Neuronal stem cell (in vitro differentiated cells): ENCODE results near the gene DTNB.

Experiments
- DNase-seq: peaks from one replicate; pipeline ENCODE4 v3.0.0-alpha.2; 2013; ENCODE audit warnings: low spot score
- H2AFZ ChIP-seq: one replicate; pipeline ENCODE4 v1.6.1; 2013; ENCODE audit warnings: mild to moderate bottlenecking, low read length, inconsistent platforms
- H2AK5ac ChIP-seq: 2 replicates; pipeline ENCODE4 v1.6.1; 2013; ENCODE audit warnings: low read depth, mild to moderate bottlenecking, inconsistent platforms, low read length, moderate library complexity, mixed read lengths
- H2BK120ac ChIP-seq: 2 replicates; pipeline ENCODE4 v1.6.1; 2013; ENCODE audit warnings: low read depth, mild to moderate bottlenecking, inconsistent platforms, low read length, moderate library complexity, mixed read lengths
- H2BK12ac ChIP-seq: one replicate; pipeline ENCODE4 v1.6.1; 2013; ENCODE audit warnings: low read length, inconsistent platforms
- H2BK15ac ChIP-seq: 2 replicates; pipeline ENCODE4 v1.6.1; 2013; ENCODE audit warnings: mild to moderate bottlenecking, low read length, inconsistent platforms, mixed read lengths
- H2BK5ac ChIP-seq: one replicate; pipeline ENCODE4 v1.6.1; 2013; ENCODE audit warnings: inconsistent platforms, mild to moderate bottlenecking, low read length, moderate library complexity
- H3K14ac ChIP-seq: one replicate; pipeline ENCODE4 v1.6.1; 2013; ENCODE audit warnings: low read length, inconsistent platforms
- H3K18ac ChIP-seq: 2 replicates; pipeline ENCODE4 v1.6.1; 2013; ENCODE audit warnings: low read length, inconsistent platforms
- H3K23ac ChIP-seq: 2 replicates; pipeline ENCODE4 v1.6.1; 2013; ENCODE audit warnings: low read depth, mild to moderate bottlenecking, mixed read lengths, low read length, inconsistent platforms; ENCODE audit not compliant: poor library complexity
- H3K27ac ChIP-seq: replicated peaks from 3 replicates; pipeline ENCODE4 v1.5.1; 2013; ENCODE audit warnings: low read length, inconsistent platforms
- H3K27me3 ChIP-seq, 3 experiments: 2 replicates each; pipeline ENCODE4 v1.6.1; 2013; ENCODE audit warnings: low read length in 3 of 3, mild to moderate bottlenecking in 2 of 3, inconsistent platforms in 1 of 3, low read depth in 1 of 3, mixed read lengths in 1 of 3, moderate library complexity in 1 of 3; ENCODE audit not compliant: control insufficient read depth in 3 of 3, insufficient read depth in 3 of 3
- H3K36me3 ChIP-seq, 2 donors: replicated peaks in 1 of 2; 2 replicates each; pipeline ENCODE4 v1.6.1; 2013; ENCODE audit warnings: low read length in 2 of 2; ENCODE audit not compliant: control insufficient read depth in 2 of 2, insufficient read depth in 2 of 2
- H3K4ac ChIP-seq: 2 replicates; pipeline ENCODE4 v1.6.1; 2013; ENCODE audit warnings: inconsistent platforms, mild to moderate bottlenecking, low read length, moderate library complexity
- H3K4me1 ChIP-seq, 2 donors: 1 replicate in 1 of 2; 2 replicates in 1 of 2; pipeline ENCODE4 v1.6.1; 2013; ENCODE audit warnings: low read length in 2 of 2, low read depth in 1 of 2; ENCODE audit not compliant: control insufficient read depth in 2 of 2, insufficient read depth in 1 of 2
- H3K4me2 ChIP-seq: one replicate; pipeline ENCODE4 v1.6.1; 2013; ENCODE audit warnings: mild to moderate bottlenecking, low read length, inconsistent platforms; ENCODE audit not compliant: insufficient read depth, poor library complexity, severe bottlenecking
- H3K4me3 ChIP-seq, 2 donors: 2 replicates each; pipeline ENCODE4 v1.5.1; 2013; ENCODE audit warnings: low read length in 2 of 2, mild to moderate bottlenecking in 2 of 2, inconsistent platforms in 1 of 2, moderate library complexity in 1 of 2
- H3K79me1 ChIP-seq: one replicate; pipeline ENCODE4 v1.6.1; 2013; ENCODE audit warnings: low read depth, mild to moderate bottlenecking, inconsistent platforms, low read length, moderate library complexity
- H3K9ac ChIP-seq: one replicate; pipeline ENCODE4 v1.6.1; 2013; ENCODE audit warnings: mild to moderate bottlenecking, low read depth, low read length, inconsistent platforms; ENCODE audit not compliant: poor library complexity
- H3K9me3 ChIP-seq, 2 donors: replicated peaks in 1 of 2; 2 replicates each; pipeline versions ENCODE3 to v1.6.1; 2013; ENCODE audit warnings: low read length in 2 of 2, mild to moderate bottlenecking in 2 of 2, inconsistent platforms in 1 of 2, low read depth in 1 of 2, mixed read lengths in 1 of 2, moderate library complexity in 1 of 2; ENCODE audit not compliant: control insufficient read depth in 2 of 2, insufficient read depth in 1 of 2
- H4K8ac ChIP-seq: one replicate; pipeline ENCODE4 v1.6.1; 2013; ENCODE audit warnings: low read depth, mild to moderate bottlenecking, inconsistent platforms, low read length, moderate library complexity
- H4K91ac ChIP-seq: one replicate; pipeline ENCODE4 v1.6.1; 2013; ENCODE audit warnings: low read length, low read depth, mild to moderate bottlenecking, inconsistent platforms; ENCODE audit not compliant: poor library complexity
- WGBS, 2 donors: extraction: QIAGEN DNeasy Blood & Tissue Kit; methylation state at CpG; one replicate each; pipeline ENCODE4 v1.1.7; 2013; ENCODE audit warnings: missing lambda C conversion rate in 2 of 2, mixed read lengths in 1 of 2; ENCODE audit not compliant: insufficient read length in 2 of 2, insufficient replicate concordance in 1 of 2; ENCODE audit errors: extremely low coverage in 2 of 2; 5-methylcytosine and 5-hydroxymethylcytosine counted together

Gene DTNB

DNA sequence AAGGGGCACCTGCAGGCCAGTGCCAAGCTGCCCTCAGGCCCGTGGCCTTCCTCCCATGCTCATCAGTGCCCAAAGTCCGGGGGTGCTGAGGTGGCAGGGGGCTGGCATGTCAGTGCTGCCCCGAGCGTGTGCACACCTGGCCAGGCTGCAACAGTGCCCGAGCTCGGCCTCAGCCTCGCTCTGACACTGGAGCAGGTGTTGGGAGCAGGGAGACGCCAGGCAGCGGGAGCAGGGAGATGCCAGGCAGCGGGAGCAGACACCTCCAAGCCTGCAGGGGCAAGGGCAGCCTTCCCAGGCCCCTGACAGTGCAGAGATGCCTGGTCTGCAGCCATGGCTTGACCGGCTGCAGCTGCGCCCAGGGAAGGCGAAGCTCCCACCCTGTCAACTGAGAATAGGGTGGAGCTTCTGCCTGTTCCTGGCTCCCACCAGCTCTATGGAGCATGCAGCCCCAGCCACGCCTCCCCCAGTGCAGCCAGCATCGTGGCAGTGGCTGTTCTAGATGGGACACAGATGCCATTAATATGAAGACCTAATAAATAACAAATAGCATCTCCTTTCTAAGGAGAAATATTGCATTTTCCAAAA, 82.4 kb downstream of the DTNB start:
- Histone ChIP-seq H3K9me3 (peaks cover 0 to 6% of the 10 kb centered on the region in 2 donors), H3K23ac (peak overlapping the region; percentile 76), H2BK12ac (peak overlapping the region; percentile 87), H3K9ac (peak overlapping the region; percentile 56), H2BK15ac (peak overlapping the region; percentile 13), H2BK5ac (no peak overlapping the region), H3K4me2 (peak overlapping the region; percentile 3), H3K4ac (no peak overlapping the region), H3K4me3 (no peak overlapping the region), H3K14ac (peak overlapping the region; percentile 47), H3K79me1 (no peaks in the 10 kb centered on the region), H3K27me3 (no peaks in the 10 kb centered on the region), H4K91ac (no peak overlapping the region), H3K18ac (peak overlapping the region; percentile 60), H3K27ac (no peak overlapping the region), H2BK120ac (no peak overlapping the region), H3K4me1 (peaks cover 3 to 11% of the 10 kb centered on the region in 2 donors), H2AFZ (no peak overlapping the region), H2AK5ac (peak overlapping the region; percentile 97), H4K8ac (peak overlapping the region; percentile 77), H3K36me3 (peaks cover 2% of the 10 kb centered on the region in 2 donors)
- no peak for DNase-seq
- WGBS, 2 donors = no CpG with 5 or more reads among the region's 15 CpGs

DNA sequence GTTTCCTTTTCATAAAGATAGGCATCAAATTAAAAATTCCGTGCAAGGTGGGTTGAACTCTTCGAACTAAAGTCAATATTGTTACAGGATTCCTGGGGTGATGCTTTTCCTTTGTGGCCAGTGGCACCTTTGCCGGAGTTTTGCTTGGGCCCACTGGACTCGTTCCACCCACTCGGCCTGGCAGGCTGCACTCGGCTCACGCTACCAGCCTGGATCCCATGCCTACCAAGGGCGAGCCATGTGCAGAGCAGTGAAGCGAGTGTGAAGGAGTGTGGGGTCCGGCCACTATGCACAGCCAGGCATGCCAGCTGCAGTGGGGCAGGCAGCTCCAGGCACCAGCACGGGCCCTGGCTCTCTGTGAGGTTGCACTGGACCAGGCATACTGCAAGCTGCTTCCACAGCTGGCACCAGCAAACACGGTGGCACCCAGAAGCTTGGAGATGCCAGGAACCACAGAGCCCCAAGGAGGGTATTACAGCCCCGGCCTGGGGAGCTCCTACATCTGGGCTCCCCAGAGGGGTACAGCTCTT, 83.6 kb downstream of the DTNB start:
- Histone ChIP-seq H2BK5ac (no peak overlapping the region), H4K8ac (no peak overlapping the region), H4K91ac (no peak overlapping the region), H3K27ac (no peak overlapping the region), H3K27me3 (no peaks in the 10 kb centered on the region), H2AFZ (no peak overlapping the region), H3K23ac (peak overlapping the region; percentile 92), H3K4ac (no peak overlapping the region), H2BK12ac (peak overlapping the region; percentile 52), H3K9ac (no peak overlapping the region), H3K4me2 (no peak overlapping the region), H3K4me1 (peaks cover 3 to 11% of the 10 kb centered on the region in 2 donors), H3K79me1 (no peaks in the 10 kb centered on the region), H3K36me3 (peaks cover 2% of the 10 kb centered on the region in 2 donors), H3K9me3 (peaks cover 0 to 6% of the 10 kb centered on the region in 2 donors), H3K18ac (peak overlapping the region; percentile 7), H2BK120ac (no peak overlapping the region), H2AK5ac (no peak overlapping the region), H2BK15ac (no peak overlapping the region), H3K4me3 (no peak overlapping the region), H3K14ac (no peak overlapping the region)
- WGBS, 2 donors = no CpG with 5 or more reads among the region's 13 CpGs
- DNase-seq = no peak

DNA sequence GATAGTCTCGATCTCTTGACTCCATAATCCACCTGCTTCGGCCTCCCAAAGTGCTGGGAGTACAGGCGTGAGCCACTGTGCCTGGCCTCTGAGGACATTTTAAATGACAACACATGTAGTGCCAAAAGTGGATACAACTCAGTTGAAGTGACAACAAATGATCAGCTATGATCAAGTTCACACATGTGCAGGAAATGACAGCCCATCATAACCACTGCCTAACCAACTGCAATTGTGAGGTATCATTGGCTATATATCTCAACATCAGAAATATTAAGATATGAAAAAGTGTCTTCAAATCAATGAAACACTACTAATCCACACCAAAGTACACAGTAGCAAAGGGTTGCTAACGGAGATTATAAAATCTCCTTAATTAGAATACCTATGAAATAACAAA, 84.8 kb downstream of the DTNB start:
- Histone ChIP-seq H3K27me3 (no peaks in the 10 kb centered on the region), H2BK12ac (no peak overlapping the region), H2AFZ (no peak overlapping the region), H3K18ac (no peak overlapping the region), H3K23ac (no peak overlapping the region), H3K4me1 (peaks cover 3 to 11% of the 10 kb centered on the region in 2 donors), H3K9me3 (peaks cover 0 to 6% of the 10 kb centered on the region in 2 donors), H3K79me1 (no peaks in the 10 kb centered on the region), H3K14ac (no peak overlapping the region), H2BK15ac (no peak overlapping the region), H3K4ac (no peak overlapping the region), H3K27ac (no peak overlapping the region), H3K9ac (no peak overlapping the region), H3K4me2 (no peak overlapping the region), H2BK5ac (no peak overlapping the region), H3K36me3 (peaks cover 2% of the 10 kb centered on the region in 2 donors), H4K8ac (no peak overlapping the region), H2AK5ac (no peak overlapping the region), H2BK120ac (no peak overlapping the region), H3K4me3 (no peak overlapping the region), H4K91ac (no peak overlapping the region)
- DNase-seq = no peak
- WGBS, 2 donors = no CpG with 5 or more reads among the region's 4 CpGs

DNA sequence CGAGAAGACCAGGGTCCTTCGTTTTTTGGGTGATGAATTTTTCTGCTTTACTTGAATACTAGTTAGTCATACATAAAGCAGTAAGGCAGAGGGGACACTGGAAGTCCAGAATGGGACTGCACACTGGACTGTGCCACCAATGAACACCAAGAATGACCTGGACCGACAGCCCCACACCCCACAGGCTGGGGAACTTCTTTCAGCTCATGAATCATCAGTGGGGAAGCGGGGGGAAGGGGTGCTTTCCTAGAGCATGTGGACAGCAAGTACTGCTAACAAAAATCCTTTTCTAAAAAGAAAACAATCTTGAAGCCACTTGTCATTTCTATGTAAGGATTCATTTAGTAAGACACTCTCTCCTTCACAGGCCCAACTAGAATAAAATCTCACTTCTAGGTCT, 86.0 kb downstream of the DTNB start:
- H2BK5ac ChIP-seq = no peak overlapping the region
- H3K23ac ChIP-seq = no peak overlapping the region
- no peak overlapping the region for H3K4me2 ChIP-seq
- H2AFZ ChIP-seq = no peak overlapping the region
- H3K36me3 ChIP-seq = peaks cover 0 to 2% of the 10 kb centered on the region in 2 donors
- no peak overlapping the region for H2BK15ac ChIP-seq
- no peak overlapping the region for H2BK120ac ChIP-seq
- H4K91ac ChIP-seq = no peak overlapping the region
- no peak overlapping the region for H3K4ac ChIP-seq
- no peak overlapping the region for H2BK12ac ChIP-seq
- no peak overlapping the region for H4K8ac ChIP-seq
- H3K9me3 ChIP-seq = peaks cover 0 to 6% of the 10 kb centered on the region in 2 donors
- no peak overlapping the region for H3K27ac ChIP-seq
- WGBS, 2 donors = no CpG with 5 or more reads among the region's 4 CpGs
- no peaks in the 10 kb centered on the region for H3K79me1 ChIP-seq
- H3K18ac ChIP-seq = no peak overlapping the region
- H3K4me1 ChIP-seq = peaks cover 3 to 8% of the 10 kb centered on the region in 2 donors
- no peak overlapping the region for H3K9ac ChIP-seq
- no peaks in the 10 kb centered on the region for H3K27me3 ChIP-seq
- no peak overlapping the region for H2AK5ac ChIP-seq
- H3K14ac ChIP-seq = no peak overlapping the region
- H3K4me3 ChIP-seq = no peak overlapping the region
- DNase-seq = no peak
